NCI-H2107 (cell line): Measurements from ENCODE around the gene ELMO2.
"Not testable (repeated sequence)": the region's sequence is repeated elsewhere in the genome, so short reads cannot be mapped to it uniquely, and the experiment has no call there.

ENCODE experiments used
- DNase-seq: peaks from one replicate; lab custom pipeline; 2025; lab: John Stamatoyannopoulos, UW

ELMO2 gene

DNA sequence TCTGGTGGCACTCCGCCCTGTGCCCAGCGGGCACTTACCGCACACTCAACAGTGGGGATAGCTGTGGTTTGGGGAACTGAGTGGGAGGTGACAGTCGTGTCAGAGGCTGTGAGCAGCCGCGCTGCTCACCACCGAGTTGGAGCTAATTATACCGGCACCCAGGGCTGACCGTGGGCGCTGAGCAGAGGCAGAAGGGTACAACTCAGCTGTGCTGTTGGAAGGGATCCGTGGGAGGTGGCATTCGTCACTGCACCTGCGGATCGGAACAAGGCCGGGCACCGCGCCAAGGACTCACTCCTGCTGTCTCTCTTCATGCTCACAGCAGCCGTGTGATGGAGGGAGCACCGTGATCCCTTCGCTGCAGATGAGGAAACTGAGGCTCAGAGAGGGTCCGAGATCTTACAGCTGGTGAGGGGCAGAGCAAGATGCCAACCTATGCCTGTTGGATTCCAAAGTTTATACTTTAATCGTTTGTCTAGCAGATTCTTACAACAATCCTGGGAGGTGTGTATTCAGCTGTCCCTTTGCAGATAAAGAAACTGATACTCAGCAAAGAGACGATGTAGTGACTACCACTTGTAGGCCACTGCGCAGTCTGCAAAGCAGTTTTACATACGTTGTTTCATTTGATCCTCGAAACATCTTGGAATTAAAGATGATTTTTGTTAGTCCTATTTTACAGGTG, 713 bp upstream of the ELMO2 start:
- peak; percentile 52 for DNase-seq

DNA sequence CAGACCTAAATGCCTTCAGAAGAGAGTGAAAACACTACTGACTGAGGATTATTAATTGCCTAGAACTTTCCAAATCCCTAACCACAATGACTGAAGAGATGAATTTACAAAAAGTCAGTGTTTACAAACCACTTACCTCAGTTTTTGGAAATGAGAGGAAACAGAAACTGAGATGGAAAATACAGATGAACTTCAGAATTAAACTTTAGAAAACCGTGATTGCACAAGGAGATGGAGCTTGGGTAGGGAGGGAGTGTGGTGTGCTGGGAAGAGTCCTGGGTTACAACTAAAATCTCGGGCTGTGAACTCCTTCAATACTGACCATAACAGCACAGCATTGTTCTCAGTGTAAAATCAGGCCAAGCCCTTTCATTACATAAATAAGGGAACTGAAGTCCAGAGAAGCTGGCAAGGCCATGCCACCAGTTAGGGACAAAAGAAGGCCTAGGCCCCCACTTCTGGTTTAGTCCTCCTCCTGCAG, 4.0 kb downstream of the ELMO2 start:
- no peak for DNase-seq

DNA sequence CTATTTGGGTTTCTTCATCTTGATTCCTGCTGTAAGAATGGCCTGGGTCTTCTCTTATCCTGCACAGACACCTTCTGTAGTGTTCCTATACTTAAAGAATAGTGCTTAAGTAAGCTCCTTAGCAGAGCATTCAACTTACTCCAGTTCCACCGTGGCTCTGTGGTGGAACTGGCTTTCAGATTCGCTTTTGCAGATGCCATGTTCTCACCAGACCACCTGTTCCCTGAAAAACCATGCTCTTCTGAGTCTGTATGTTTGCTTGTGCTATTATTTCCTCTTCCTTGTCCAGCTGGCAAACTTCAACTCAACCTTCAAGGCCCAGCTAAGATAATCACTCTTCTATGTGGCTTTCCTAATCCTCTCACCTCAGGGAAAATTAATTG, 4.9 kb downstream of the ELMO2 start:
- no peak for DNase-seq

DNA sequence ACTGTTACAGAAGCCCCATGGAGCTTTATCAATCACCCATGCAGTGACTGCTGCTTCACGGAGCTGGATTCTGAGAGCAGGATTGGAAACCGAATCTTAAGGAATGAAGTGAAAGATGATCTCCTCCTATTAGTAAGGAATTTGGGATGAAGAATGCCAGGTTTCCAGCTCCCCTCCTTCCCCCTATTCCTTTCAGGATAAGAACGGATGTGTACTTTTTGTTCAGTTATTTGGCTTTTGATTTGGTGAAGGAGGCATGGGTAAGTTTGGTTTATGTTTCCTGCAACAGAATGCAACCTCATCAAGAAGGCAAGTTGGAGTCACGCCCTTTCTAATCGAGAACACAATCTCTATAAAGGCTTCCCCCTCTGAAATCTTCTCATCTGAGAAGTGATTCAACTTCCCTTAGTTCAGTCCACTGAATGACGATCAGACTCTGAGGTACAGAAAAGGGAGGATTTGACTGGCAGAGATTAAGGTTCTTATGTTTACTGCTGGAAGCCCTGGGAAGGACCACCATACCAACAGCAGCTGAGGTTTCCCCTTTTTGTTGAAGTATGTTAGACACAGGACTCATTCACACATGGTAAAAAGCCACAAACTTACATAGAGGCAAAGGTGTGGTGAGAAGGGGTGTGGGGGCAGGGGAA, 5.5 kb downstream of the ELMO2 start:
- no peak for DNase-seq

DNA sequence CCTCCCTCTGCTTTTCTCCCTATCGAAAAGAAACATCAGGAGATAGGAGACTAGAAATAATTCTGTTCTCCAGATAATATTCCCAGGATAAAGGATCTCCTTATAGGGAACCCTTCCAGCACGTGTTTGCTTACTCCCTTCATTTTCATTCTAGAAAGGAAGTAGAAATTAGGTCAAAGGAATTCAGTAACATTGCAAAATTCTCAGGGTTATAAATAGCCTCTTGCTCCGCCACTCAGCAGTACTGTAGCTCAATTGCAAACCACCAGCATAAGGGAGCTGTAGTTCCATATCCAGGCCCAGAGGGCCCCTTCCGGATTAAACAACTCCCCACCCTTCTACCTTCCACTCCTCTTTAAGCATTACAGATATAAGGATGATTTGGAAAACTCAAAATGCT, 6.2 kb downstream of the ELMO2 start:
- DNase-seq, result no peak

DNA sequence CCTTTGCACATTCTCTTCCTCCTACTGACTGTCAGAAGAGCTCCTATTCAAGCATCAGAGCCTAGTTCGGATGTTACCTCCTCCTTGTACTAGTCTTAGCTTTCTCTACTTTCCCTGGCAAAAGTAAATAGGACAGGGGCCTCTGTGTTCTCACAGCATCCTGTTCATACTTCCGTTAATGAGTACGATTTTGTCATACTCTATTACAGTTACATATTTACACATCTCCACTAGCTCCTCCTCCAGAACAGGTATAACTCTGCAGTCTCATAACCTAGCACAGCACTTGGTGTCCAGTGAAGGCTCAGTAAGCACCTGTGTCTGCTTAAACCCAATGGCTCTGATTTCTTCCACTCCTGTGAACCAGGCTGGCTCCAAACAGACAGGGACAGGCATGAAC, 7.0 kb downstream of the ELMO2 start:
- no peak for DNase-seq

DNA sequence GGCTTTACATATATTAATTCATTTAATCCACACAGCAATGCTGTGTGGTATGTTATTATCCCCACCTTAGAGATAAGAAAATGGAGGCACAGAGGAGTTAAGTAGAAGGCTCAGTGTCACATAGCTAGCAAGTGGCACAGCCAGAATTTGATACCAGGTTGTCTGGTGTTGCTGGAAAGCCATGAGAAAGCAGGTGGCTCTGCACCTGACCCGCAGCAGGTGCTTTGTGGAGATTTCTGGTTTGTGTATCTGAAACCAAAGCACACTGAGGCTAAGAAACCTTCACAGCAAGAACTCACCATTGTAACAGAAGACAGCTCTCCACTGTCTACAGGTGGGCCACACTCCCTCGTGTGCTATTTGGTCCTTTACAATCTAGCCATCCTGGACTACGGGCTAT, 7.5 kb downstream of the ELMO2 start:
- DNase-seq, result no peak

DNA sequence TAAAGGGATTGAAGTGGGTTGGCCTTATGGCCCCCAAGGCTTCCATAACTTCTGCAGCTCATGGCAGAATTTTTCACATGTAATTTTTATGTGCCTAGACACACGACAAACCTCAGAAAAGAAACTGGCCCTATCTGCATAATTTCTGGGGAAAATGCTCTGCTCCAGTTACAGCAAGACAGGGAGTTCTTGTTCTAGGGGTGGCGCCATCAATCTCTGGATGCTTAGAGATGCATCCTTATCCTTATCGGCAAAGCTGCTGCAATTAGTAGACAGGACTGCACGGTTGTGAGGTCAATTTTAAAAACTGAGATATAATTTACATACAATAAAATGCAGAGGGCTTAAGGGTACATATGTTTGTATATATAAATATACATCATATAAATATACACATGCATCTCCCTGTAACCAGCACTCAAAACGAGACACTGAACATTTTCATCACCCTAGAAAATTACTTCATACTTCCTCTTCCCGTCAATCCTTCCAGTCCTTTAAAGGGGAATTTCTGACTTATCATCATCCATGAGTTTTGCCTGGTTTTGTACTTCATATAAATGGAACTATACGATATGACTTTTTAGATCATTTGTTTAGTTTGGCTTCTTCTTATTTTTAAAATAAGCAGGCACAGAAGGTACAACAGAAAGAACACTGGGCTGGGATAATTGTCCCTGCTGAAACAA, 10.2 kb downstream of the ELMO2 start:
- no peak for DNase-seq

DNA sequence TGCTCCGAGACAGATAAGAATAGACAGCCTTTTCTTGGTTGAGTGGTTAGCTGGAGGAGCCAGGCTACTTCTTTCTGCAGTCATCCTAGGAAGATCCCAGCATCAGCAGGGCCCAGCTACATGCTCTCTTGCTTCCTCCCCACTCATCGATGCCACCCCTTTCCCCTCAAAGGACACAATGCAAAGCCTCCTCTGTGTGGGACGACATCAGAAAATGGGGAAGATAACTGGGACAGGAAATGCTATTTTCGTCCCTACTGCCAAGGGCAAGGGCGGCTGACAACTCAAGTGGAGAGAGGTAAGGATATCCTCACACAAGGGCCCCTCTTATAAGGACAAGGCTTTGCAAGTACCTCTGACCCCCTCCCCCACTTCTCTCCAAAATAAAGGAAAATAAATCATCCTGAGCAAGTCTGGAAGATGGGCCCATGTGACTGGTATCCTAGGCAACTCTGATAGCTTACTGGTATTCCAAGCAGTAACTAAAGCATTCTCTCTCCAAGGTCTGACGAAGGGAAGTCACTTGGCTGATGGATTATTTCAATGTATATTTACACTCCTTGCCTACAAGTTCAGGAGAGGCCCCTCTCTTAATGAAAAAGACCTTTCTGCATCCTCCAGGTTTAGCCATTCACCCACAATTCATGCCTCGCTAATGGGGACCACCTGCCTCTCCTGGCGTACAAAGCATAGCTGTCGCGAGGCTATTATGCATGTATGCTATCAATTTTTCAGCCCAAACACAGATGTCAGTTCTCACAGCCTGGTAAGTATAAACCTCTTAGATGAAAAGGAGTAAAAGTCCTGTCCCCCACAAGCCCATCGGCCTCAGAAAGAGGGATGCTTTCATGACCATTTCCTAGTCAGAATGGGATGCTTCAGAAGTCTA, 11.3 kb downstream of the ELMO2 start:
- no peak for DNase-seq

DNA sequence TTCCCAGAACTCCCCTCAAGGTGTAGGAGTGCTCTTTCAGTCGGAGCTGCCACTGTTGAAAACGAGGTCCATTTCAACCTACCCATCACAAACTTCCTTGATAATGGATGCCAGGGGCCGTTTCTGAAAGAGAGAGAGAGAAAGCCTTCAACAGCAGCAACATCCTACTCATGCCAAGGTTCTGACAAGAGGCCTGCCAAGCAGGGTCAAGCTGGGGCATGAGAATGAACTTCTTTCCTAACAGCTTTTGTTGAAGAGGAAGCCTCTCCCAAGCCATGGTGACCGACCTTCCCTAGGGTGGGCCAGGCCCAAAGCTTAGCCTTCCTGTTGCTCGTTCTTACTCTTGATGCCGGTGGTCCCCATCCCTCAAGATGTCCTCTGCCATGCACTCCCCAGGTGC, 12.4 kb downstream of the ELMO2 start:
- no peak for DNase-seq

DNA sequence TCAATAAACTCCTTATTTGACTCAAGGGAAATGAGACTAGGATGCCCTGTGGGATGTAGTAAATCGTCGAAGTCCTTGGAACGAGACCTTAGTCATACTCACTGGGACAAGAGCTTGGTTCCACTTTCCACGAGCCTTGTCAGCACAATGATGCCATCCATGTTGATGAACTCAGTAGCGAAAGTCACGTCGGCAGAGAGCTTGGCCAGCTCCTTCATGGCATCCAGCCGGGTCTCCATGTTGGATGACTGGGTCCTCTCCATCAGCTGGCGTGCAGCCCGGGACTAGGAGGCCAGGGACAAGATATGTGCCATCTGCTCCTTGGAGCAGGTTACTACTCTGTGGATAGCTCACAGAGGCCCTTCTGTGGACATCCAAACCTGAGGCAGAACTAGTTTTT, 17.5 kb downstream of the ELMO2 start:
- DNase-seq, result no peak

DNA sequence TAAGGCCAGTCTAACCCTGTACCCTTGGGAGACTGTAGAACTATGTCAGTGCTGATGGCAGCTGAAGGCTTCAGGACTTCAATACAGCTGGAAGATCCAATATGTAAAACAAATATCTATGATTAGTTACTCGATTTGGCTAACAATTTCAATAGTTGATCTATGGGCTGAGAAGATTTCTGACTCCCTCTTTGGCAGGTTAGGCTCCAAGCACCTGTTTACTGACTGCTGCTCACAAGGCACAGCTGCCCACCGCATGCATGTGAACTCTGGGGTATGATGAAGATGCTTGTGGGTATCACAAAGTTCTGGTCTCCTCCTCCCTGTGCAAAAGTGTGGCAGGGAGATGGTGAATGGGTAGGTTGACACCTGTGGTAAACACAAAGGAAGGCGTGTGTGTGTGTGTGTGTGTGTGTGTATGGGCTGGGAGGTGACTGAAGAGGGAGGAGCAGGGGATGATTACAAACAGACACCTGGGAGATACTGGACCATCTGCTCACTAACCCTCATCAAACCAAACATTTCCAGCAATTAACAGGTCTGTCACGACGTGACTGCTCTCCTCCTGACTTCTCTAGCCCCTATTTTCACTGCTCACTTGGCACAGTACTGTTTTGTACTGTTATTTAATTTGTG, 18.1 kb downstream of the ELMO2 start:
- DNase-seq, result no peak

DNA sequence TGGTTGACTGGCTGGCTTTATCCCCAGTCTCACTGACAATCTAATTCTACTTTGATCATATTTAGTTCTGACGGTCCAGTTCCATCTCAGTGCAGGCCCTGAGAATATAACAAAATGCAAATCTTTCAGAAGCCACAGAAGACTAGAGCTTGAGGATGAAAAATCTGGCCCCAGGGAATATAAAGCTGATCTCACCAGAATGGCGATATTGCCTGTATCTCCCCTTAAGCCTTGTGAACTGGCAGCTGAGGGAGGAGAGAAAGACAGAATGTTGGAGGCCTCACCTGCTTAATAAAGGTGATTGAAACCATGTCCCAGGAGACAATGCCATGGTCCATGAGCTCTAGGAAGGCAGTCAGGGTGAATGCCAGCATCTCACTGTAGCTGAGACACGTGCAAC, 19.4 kb downstream of the ELMO2 start:
- not testable (repeated sequence) for DNase-seq

DNA sequence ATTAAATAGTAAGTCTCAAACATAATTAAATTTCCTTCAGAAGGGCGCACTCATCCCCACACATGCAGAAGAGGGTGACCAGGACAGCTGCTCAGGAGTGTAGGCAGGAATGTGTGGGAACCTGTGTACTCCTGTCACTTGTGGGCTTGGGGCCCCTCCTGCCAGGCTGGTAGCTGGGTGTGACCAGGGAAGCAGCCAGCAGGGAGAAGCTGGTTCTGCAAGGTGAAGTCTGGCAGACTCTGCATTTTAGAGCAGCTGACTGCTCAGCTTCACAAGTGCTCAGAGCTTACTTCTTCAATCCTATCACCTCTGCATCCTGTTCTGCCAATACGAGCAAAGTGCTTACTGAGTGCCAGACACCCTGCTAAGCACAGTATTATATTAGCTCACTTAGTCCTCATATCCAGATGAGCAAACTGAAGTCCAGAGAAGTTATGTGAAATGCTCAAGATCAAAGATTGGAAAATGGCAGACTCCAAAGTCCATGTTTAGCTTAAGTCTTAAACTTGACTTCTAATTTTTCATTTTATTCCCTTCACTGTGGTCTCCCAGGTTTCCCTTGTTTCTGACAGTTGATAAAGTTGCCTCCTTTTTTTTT, 27.9 kb downstream of the ELMO2 start:
- DNase-seq, result no peak

DNA sequence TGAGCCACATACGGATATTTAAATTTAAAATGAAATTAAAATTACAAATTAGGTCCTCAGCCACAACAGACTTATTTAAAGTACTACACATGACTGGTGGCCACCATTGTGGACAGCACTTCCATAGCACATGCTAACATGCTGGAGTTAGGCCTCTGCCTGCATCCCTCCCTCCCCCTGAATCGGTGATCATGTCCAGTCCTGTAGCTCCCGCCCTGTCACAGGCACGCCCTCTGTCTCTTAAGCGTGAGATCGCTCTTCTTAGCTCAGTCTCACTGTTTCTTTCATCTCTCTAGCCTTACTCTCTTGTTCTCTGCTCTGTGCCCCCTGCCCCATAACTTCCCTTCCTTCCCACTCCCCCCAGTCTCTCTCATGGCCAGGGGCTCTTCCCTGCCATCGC, 28.9 kb downstream of the ELMO2 start:
- no peak for DNase-seq

DNA sequence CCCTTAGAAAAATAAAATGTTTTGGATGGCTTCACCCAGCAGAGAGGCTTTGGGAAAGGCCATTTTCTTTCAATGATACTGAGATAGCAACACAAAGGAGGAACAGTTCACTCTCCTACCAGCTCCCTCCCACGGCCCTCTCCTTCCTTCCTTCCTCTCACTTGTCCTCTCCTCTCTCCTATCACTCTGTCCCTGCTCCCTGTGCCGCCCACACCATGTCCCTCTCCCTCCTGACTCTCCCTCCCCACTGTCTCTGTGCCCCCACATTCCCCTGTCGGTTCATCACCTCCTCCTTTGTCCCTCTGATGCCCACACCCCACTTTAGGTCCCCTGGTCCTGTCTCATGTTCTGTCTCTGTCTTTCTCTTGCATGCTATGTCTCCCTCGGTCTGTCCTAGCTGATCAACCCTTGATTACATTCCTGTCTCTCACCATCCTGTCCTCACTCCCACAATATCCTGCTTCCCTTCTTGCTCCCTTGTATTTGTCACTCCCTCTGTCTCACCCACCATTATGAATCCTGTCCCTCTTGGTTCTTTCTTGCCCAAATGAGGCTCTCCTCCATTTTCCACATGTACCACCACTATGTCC, 30.1 kb downstream of the ELMO2 start:
- no peak for DNase-seq

DNA sequence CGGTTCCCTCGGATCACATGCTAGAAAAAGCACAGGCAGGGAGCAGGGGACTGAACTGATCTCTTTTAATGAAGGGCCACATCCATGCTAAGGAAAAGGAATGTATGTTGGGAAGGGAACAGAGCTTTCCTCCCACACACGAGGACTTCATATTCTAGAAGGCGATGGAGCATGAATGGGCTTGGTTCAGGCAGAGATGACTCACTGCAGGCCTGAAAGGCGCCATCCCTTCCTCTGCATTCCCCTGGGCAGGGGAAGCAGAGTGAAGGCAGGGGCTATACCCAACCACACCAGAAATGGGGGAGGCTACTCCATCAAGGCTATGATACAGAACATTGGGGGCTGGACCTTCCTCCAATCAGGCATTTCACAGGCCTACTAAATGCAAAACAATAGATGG, 30.6 kb downstream of the ELMO2 start:
- DNase-seq, result no peak

DNA sequence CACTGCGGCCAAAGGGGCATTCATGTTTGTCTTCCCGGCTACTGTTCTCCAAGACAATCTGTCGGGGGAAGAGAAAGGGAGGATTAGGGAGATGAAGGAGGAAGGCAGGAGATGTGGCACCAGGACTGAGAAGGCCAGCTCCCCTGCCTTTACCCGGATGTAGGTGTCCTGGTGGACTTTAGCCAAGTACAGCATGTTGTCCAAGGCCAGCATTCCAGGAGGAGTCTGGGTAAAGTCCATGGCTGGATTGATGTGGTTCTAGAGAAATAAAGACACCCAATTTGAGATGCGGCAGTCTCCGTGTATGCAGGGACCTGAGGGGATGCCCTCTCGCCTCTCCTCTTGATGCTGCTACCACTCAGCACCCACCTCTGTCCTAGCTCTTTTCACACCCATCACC, 32.0 kb downstream of the ELMO2 start:
- DNase-seq, result no peak

DNA sequence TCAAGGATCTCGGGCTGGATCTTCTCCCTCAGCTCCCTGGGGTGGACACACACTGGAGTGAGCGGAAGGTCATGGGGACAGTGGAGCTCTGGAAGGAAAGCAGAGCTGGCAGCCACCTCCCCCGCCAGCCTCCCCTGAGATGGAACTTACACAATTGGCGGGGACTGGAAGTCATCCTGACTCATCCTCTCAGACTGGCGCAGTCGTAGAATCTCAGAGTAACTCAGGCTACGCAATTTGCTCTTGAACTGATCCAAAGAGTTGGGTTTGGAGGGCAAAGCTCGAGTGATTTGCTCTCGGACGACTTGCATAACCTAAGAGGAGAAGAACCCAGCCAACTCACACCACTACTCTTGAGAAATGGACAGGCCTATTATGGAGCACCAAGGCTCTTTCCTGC, 34.8 kb downstream of the ELMO2 start:
- DNase-seq, result no peak

DNA sequence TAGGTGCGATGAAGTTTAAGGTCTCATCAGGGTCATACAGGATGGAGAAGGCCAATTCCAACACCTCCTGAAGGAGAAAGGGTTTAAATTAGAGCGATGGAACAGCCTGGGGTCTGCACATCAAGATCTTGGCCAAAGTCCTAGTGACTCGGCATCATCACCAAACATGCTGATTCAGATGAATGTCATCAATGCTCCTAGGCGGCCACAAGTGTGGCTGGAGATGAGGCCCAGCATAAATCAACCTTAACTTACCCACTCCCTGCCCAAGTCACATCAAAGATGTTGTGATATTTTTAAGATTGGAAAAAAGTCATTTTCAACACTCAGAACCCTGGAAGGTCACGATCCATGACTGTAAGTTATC, 37.5 kb downstream of the ELMO2 start:
- DNase-seq, result no peak
